GM19043 (cell line): ENCODE data around the gene ST13.
"Not testable (repeated sequence)": the region's sequence is repeated elsewhere in the genome, so short reads cannot be mapped to it uniquely, and the experiment has no call there.

Experiments used
- ATAC-seq: cut with Tn5 transposase; IDR thresholded peaks from one replicate; pipeline ENCODE4 v1.9.1; 2021; ENCODE audit warnings: low read depth; ENCODE audit not compliant: unreplicated experiment

The ST13 gene

GRCh38 chr22:40844951-40845350, 11.5 kb downstream of the ST13 start:
- ATAC-seq = no peak

DNA sequence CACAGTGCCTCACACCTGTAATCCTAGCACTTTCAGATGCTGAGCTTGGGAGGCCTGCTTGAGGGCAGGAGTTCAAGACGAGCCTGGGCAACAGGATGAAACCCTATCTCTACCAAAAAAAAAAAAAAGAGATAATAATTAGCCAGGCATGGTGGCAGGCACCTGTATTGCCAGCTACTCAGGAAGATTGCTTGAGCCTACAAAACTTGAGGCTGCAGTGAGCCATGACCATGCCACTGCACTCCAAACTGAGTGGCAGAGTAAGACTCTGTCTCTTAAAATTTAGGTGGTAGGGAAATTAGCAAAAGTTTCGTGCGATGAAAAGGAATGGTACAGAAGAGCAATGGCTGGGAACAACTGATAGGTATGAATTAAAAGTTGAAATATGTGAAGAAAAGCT, 18.0 kb downstream of the ST13 start:
- ATAC-seq = no peak

- ATAC-seq = no peak
Observed at GRCh38 chr22:40834619-40835018, 21.8 kb downstream of the ST13 start.

DNA sequence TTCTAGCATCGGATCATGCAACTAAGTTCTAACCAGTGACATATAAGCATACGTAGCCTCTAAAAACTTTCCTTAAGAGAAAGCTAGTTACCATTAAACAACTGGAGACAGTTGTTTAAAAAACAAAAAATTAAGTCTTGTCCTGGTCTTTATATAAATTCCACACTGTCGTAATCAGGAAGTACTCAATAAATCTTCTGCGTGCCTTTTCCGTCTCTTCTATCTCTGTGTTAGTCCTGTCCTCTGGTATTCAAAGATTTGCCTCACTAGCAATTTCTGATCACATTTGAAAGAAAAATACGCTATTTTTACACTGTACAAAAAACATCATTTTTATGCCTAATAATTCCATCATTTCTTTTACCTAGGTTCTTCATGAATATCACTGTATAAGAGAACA, 27.3 kb downstream of the ST13 start:
- no peak for ATAC-seq

GRCh38 chr22:40826984-40827741, 29.3 kb downstream of the ST13 start:
- no peak for ATAC-seq

DNA sequence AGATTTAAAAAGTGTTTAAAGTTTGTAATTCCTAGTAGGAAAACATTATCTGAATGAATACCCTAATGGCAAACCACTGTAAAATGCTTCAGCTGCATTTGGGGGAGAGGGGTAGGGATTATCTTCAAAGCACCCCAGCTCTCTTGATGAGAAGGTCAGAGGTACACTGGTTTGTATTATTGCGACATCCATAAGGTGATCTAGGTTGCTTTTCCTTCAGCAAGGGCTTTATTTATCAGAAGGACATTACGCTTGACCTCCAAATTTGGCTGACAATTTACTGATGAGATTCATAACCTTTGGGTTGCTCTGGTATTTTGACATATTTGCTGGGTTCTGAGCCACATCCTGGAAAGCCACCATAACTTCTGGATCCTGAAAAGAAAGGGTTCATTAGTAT, 30.1 kb downstream of the ST13 start:
- not testable (repeated sequence) for ATAC-seq

- ATAC-seq = no peak
Observed at GRCh38 chr22:40823426-40823825, 33.0 kb downstream of the ST13 start.

- no peak for ATAC-seq
Observed at GRCh38 chr22:40819599-40820140, 36.8 kb downstream of the ST13 start.

DNA sequence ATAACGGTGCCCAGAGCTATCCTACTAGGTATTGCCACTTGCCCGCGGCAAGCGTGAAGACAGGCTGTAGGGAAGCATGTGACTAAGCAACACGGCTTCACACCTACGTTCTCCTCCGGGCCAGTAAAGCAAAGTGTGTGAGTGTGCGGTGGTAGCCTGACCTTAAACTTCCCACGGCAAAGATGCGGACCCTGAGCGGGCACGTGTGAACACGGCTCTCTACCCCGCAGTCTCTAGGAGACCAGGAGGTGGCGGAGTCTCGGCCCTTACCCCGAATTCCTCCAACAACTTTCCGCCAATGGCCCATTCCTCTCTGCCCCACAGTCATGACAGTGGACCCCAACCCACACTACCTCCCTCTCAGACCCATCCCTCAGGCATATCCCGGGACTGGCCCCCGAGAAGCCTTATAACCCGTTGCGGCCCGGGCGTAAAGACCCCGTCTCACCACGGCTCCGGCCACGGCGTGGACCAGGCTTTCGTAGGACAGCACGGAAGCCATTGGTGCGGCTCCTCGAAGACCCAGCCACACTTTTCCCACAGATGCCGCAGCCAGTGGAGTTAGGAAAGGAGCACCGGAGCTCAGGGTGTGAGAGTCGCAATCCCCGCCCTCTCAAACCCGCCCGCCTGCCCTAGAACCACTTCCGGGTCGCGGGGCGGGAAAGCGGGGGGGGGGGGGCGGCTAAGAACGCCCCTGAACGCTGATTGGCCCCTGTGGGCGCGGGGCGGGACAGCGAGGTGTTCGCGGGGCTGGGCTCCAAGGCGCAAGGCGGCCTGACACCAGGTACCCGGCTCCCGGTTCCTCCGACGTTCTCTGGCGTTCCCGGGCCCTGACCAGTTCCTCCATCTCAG, 37.5 kb downstream of the ST13 start, which contains the start of gene SLC25A17:
SLC25A17 (minus strand) TSS at position 600 of the 852 bp plus-strand sequence; CDS start at position 502, 98 bp downstream.
- ATAC-seq = peak; percentile 68

- no peak for ATAC-seq
Observed at GRCh38 chr22:40818192-40818746, 38.2 kb downstream of the ST13 start.

GRCh38 chr22:40817737-40818136, 38.7 kb downstream of the ST13 start:
- no peak for ATAC-seq

GRCh38 chr22:40813912-40814315, 42.5 kb downstream of the ST13 start:
- ATAC-seq = no peak

- ATAC-seq = no peak
Observed at GRCh38 chr22:40808018-40808841, 48.2 kb downstream of the ST13 start.

DNA sequence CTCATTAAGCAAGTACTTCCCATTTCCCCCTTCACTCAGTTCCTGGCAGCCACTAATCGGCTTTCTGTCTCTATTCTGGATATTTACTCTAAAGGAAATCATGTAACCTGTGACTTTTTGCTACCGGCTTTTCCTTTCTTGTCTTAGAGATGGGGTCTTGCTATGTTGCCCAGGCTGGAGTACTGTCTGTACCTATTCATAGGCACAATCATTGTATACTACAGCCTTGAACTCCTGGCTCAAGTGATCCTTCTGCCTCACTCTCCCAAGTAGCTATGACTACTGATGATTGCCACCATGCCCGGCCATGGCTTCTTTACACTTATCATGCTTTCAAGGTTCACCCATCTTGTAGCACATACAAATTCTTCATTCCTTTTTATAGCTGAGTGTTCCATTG, 49.7 kb downstream of the ST13 start:
- no peak for ATAC-seq

DNA sequence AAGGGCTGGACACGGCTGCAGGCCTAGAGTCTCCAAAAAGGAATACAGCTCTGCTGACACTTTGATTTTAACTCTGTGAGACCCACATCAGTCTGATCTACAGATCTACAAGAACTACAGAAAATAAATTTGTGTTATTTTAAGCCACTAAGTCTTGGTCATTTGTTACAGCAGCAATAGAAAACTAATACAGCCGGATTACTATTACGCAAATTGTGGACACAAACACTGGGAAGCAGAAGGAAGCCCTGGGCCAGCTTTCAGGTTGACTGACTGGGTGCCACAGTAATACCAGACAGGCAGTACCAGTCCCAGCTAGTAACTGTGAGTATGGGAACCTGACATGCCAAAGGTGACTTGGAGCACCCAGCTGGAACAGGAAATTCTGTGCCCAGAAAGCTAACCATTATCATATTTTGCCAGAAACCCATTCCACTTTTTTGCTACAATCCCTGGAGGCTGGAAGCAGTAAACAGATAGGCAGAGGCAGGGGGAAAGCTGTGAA, 50.7 kb downstream of the ST13 start:
- ATAC-seq = no peak

DNA sequence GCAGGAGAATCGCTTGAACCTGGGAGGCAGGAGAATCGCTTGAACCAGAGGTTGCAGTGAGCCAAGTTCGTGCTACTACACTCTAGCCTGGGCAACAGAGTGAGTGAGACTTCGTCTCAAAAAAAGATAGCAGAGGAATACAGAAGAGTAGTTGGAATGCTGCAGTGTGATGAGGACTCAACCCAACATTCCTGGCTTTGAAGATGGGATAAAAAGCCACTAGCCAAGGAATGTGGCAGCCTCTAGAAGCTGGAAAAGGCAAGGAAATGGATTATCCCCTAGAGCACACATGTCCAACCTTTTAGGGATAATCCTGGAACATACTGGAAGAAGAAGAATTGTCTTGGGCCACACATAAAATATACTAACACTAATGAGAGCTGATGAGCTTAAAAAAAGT, 51.2 kb downstream of the ST13 start:
- ATAC-seq = no peak

DNA sequence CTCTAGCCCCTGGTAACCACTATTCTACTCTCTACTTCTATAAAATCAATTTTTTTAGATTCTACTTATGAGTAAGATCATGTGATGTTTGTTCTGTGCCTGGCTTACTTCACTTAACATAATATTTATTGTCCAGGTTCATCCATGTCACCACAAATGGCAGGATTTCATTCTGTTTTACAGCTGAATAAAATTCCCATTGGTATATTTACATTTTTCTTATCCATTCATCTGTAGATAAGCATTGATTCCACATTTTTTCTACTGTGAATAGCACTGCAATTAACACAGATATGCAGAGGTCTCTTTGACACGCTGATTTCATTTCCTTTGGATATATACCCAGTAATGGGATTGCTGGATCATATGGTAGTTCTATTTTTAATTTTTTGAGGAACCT, 53.1 kb downstream of the ST13 start:
- ATAC-seq = no peak

GRCh38 chr22:40799008-40799407, 57.4 kb downstream of the ST13 start:
- no peak for ATAC-seq

- no peak for ATAC-seq
Observed at GRCh38 chr22:40797427-40797826, 59.0 kb downstream of the ST13 start.

DNA sequence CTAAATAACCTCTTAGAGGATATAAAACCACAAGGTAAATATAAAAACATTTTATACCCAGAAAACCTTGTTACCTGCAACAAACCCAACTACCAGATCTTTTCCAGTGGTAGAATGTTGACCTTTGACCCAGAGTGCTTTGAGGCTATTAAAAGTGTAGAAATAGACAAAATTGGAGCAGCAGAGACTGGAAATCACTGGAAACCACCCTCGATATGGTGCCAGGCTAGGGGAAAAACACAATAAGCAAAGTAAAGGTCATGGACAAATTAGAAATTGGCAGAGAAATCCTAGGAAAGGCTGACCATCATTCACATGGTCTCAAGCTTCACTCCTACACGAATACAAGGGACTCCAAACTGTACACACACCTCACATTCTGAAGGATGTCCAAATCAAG, 64.0 kb downstream of the ST13 start:
- no peak for ATAC-seq
